NB4 (cell line): Measurements from ENCODE around the gene DHX38.
A peak's percentile ranks its signal among the peaks of the same experiment; 100 is the strongest.

ENCODE experiments used
- DNase-seq: peaks from one replicate; pipeline ENCODE4 v3.0.0; 2010; ENCODE audit warnings: low read depth
- H3K4me3 ChIP-seq: one replicate; pipeline ENCODE4 v1.5.1; 2011; ENCODE audit warnings: mild to moderate bottlenecking, low read depth, low read length, moderate library complexity
- CTCF ChIP-seq: IDR thresholded peaks from one replicate; pipeline ENCODE4 v1.5.1; 2012; ENCODE audit warnings: low read depth, low read length
- MYC ChIP-seq: IDR thresholded peaks from 2 replicates; pipeline ENCODE4 v1.6.1; 2011; ENCODE audit warnings: low read depth, low read length
- POLR2A ChIP-seq: IDR thresholded peaks from 2 replicates; pipeline ENCODE4 v1.6.1; 2011; ENCODE audit warnings: mild to moderate bottlenecking; ENCODE audit not compliant: insufficient read length; ENCODE audit errors: extremely low read depth
- TF ChIP-seq, protein P1 (sequence below): IDR thresholded peaks from 2 replicates; pipeline ENCODE4 v1.6.1; 2011; ENCODE audit warnings: low read depth, low read length

The DHX38 gene

GRCh38 chr16:72139908-72140307 lies 46.3 kb downstream of the DHX38 start:
- TF ChIP-seq, protein P1, sequence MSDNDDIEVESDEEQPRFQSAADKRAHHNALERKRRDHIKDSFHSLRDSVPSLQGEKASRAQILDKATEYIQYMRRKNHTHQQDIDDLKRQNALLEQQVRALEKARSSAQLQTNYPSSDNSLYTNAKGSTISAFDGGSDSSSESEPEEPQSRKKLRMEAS: no peak
- TF ChIP-seq CTCF (no peak), MYC (no peak), POLR2A (no peak)
- no peak overlapping the region for H3K4me3 ChIP-seq
- no peak for DNase-seq

GRCh38 chr16:72142476-72142875 lies 48.8 kb downstream of the DHX38 start:
- DNase-seq: no peak
- H3K4me3 ChIP-seq: no peak overlapping the region
- TF ChIP-seq, protein P1: no peak
- no peak for TF ChIP-seq CTCF
- TF ChIP-seq POLR2A: no peak
- TF ChIP-seq MYC: no peak

- no peak for TF ChIP-seq POLR2A
- no peak for TF ChIP-seq MYC
- TF ChIP-seq, protein P1: no peak
- no peak for TF ChIP-seq CTCF
- H3K4me3 ChIP-seq: no peak overlapping the region
- DNase-seq: peak; percentile 58
These were observed 56.2 kb downstream of the DHX38 start for GRCh38 chr16:72149676-72150464.

GRCh38 chr16:72159386-72159785 lies 65.7 kb downstream of the DHX38 start:
- DNase-seq: no peak
- TF ChIP-seq CTCF (no peak), POLR2A (no peak), MYC (no peak)
- TF ChIP-seq, protein P1: no peak
- no peak overlapping the region for H3K4me3 ChIP-seq

DNA sequence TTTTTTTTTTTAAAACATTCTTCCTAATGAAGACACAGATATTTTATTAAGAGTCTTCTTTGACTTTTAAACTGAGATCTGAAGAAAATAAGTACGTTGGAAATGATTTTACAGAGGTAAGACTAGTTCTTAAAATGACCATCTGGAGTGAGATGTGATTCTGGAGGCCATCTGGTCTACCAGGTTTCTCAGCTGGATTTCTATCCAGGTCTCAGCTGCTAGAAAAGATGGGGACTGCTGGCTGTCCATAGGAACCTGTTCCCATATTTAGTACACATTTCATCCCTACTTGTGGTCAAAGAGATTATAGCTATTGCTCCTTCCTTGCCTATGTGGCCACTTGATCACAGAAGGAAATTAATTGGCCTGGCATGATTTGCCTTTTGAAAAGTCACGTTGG lies 66.2 kb downstream of the DHX38 start:
- H3K4me3 ChIP-seq: no peak overlapping the region
- TF ChIP-seq MYC: no peak
- no peak for TF ChIP-seq POLR2A
- TF ChIP-seq, protein P1: no peak
- no peak for TF ChIP-seq CTCF
- no peak for DNase-seq
